Measurements from ENCODE around the gene AHCYL1.

The AHCYL1 gene

DNA sequence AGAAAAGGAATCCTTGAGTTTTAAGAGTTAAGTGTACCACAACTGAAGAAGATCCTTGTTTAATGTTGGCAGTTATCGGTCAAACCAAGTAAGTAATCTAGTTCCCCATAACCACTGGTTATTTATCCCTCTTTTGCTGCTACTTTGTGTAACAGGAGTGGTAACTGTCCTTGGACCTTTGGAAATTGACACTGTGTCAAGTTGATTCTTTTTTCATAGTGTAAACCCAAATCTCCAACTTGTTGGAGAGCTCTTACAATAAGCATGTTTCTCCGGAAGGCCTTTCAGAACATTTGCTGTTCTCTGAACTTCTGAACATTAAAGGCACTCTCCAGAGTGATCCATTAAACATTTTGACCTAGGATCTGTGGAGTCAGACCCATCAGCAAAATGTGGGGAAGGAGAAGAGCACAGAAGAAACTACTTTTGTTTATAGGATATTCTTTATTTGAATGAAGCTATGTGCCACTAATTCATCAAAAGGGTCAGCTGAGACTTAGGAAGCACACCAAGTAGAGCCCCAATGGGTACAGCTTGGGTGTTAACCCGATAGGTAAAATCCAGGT lies 3.9 kb downstream of the AHCYL1 start:
- Mint-ChIP-seq H3K9me3 (no peaks in the 10 kb centered on the region), H3K27me3 (ENCODE audit: low read depth) (peaks cover 3% of the 10 kb centered on the region), H3K4me3 (peak overlapping the region; percentile 4 to 47 (median 28)), H3K36me3 (ENCODE audit: low read depth) (peaks cover 35% of the 10 kb centered on the region), H3K27ac (no peak overlapping the region), H3K4me1 (peaks cover 57% of the 10 kb centered on the region)
- TF ChIP-seq CTCF (IDR thresholded peaks at IDR 0.05; ENCODE audit: unreplicated experiment in 3 of 3): no peak

DNA sequence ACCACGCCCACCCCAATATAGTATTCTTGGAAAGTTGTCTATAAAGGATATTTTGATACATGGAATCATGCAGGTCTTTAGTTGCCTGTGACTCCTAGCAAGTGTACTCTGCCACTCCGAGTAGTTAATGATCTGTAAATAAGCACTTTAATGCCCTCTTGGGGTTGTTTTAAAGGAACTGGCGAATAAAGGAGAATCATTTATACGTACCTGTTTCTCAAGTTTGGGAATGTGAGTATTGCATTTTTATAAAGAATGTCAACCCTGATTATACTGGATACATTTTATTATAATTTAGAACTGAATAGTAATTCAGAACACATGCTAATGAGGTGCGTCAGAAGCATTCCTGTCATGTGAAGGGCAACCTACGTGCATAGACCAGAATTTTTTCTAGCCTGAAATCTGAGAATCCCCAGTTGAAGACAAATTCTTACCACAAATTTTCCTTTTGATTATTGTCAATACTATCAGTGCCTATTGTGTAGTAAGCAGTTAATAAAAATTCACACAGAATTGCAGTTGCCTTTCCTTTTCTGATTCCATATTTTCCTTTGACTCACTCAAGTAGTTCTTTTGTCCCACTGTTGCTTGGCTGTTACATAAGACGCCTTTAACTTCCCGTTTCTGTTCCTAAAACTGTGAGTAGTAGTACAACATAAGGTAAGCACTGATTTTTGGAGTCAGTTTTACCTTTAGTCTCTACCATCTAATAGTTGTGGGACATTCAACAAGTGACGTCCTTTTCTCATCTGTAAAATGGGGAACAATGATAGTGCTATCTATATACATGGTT lies 5.1 kb downstream of the AHCYL1 start:
- Mint-ChIP-seq H3K9me3 (no peaks in the 10 kb centered on the region), H3K27me3 (ENCODE audit: low read depth) (peaks cover 3% of the 10 kb centered on the region), H3K4me1 (peaks cover 57% of the 10 kb centered on the region), H3K27ac (peak overlapping the region in 1 of 3 experiments; percentile 67), H3K4me3 (peak overlapping the region in 2 of 3 experiments; percentile 19 to 56), H3K36me3 (ENCODE audit: low read depth) (peaks cover 40% of the 10 kb centered on the region)
- TF ChIP-seq CTCF (IDR thresholded peaks at IDR 0.05; ENCODE audit: unreplicated experiment in 3 of 3): no peak

GRCh38 chr1:109990302-109990653 lies 5.7 kb downstream of the AHCYL1 start:
- H3K9me3 Mint-ChIP-seq: no peaks in the 10 kb centered on the region
- no peak overlapping the region for H3K27ac Mint-ChIP-seq
- H3K4me3 Mint-ChIP-seq: no peak overlapping the region
- H3K36me3 Mint-ChIP-seq (ENCODE audit: low read depth): peaks cover 40% of the 10 kb centered on the region
- peaks cover 58% of the 10 kb centered on the region for H3K4me1 Mint-ChIP-seq
- TF ChIP-seq CTCF (IDR thresholded peaks at IDR 0.05; ENCODE audit: unreplicated experiment in 3 of 3): no peak
- peaks cover 2% of the 10 kb centered on the region for H3K27me3 Mint-ChIP-seq (ENCODE audit: low read depth)

GRCh38 chr1:109991400-109991925 lies 6.9 kb downstream of the AHCYL1 start:
- no peak for TF ChIP-seq CTCF (IDR thresholded peaks at IDR 0.05; ENCODE audit: unreplicated experiment in 3 of 3)
- H3K4me1 Mint-ChIP-seq: peaks cover 51% of the 10 kb centered on the region
- H3K9me3 Mint-ChIP-seq: no peaks in the 10 kb centered on the region
- H3K4me3 Mint-ChIP-seq: no peak overlapping the region
- no peaks in the 10 kb centered on the region for H3K27me3 Mint-ChIP-seq (ENCODE audit: low read depth)
- H3K36me3 Mint-ChIP-seq (ENCODE audit: low read depth): peaks cover 49% of the 10 kb centered on the region
- H3K27ac Mint-ChIP-seq: no peak overlapping the region

- H3K9me3 Mint-ChIP-seq: no peaks in the 10 kb centered on the region
- H3K4me3 Mint-ChIP-seq: no peak overlapping the region
- H3K4me1 Mint-ChIP-seq: peaks cover 39% of the 10 kb centered on the region
- H3K27me3 Mint-ChIP-seq (ENCODE audit: low read depth): no peaks in the 10 kb centered on the region
- H3K36me3 Mint-ChIP-seq (ENCODE audit: low read depth): peaks cover 36% of the 10 kb centered on the region
- no peak overlapping the region for H3K27ac Mint-ChIP-seq
- no peak for TF ChIP-seq CTCF (IDR thresholded peaks at IDR 0.05; ENCODE audit: unreplicated experiment in 3 of 3)
Measured at GRCh38 chr1:109993885-109994284, 9.3 kb downstream of the AHCYL1 start.

All from nephron (organoid).